ENCODE measurements around the gene MPG. TPM values are rescaled to one million over a fixed set of nuclear protein-coding genes. Genes with fewer than 3 reads are reported as not detected.
"Not testable (repeated sequence)": the region's sequence is repeated elsewhere in the genome, so short reads cannot be mapped to it uniquely, and the experiment has no call there.

The MPG gene
- total RNA-seq (2021; ENCODE audit: unreplicated experiment) (32.6 TPM), Bru-seq, nascent RNA (percentile 45 among the genes with signal in this experiment), BruChase-seq, experiment 1, labeled RNA remaining after a 6-hour chase (percentile 51 among the genes with signal in this experiment), BruChase-seq, experiment 2, labeled RNA remaining after a 2-hour chase (percentile 50 among the genes with signal in this experiment)
- 33.4 and 36.1 TPM in 2 replicates for polyA plus RNA-seq (2012)
- long read RNA-seq, transcript MPG-202 (4 exons, 1,205 nt) = major isoform, 21 of 47 reads
- long read RNA-seq, partial matches to known transcripts = 24 of 47 reads
- long read RNA-seq, other reads (novel, unspliced or antisense) = 2 of 47 reads

GRCh38 chr16:77807-78443 lies at the start of gene MPG:
Gene MPG, plus strand, starts transcription at chr16:78225. Its CDS starts 85 bp downstream, at chr16:78310.
- TF ChIP-seq SRF (IDR thresholded peaks at IDR 0.05; ENCODE audit: low read depth) (no peak), POLR2AphosphoS5 (IDR thresholded peaks at IDR 0.05; ENCODE audit: low read depth, low read length) (peak; percentile 71), MAX (IDR thresholded peaks at IDR 0.05) (peak; percentile 84), EGR1 (IDR thresholded peaks at IDR 0.05; ENCODE audit: low read depth) (peak; percentile 60; the same call in 1 of the 2 replicates), ZFX (IDR thresholded peaks at IDR 0.05) (peak; percentile 49)
- no TSS peak for BruUV-seq (replicated peaks)
- Histone ChIP-seq H3K4me1 (ENCODE audit: control insufficient read depth in 1 of 2, insufficient read depth in 2 of 2, low read length in 2 of 2) (peaks cover 19 to 31% of the 10 kb centered on the region in 2 experiments), H3K27ac (ENCODE audit: low read depth, low read length) (peak within 1 kb of the TSS; percentile 90), H3K27me3 (ENCODE audit: insufficient read depth, low read length) (no peaks in the 10 kb centered on the region), H3K9me2 (ENCODE audit: insufficient read depth) (no peaks in the 10 kb centered on the region), H3K79me2 (ENCODE audit: insufficient read depth, low read length) (0 out of 2 replicates have a peak, but pooled peaks cover 4% of the 10 kb centered on the region), H3K4me2 (ENCODE audit: low read length) (peak within 1 kb of the TSS; percentile 80), H3K36me3 (ENCODE audit: control insufficient read depth in 1 of 2, insufficient read depth in 2 of 2, low read length in 2 of 2) (no peaks in the 10 kb centered on the region), H3K9ac (ENCODE audit: low read length) (peak within 1 kb of the TSS; percentile 71), H2AFZ (ENCODE audit: low read depth, low read length, poor library complexity, severe bottlenecking) (no peak within 1 kb of the TSS), H3K9me3 (ENCODE audit: control insufficient read depth in 1 of 2, insufficient read depth in 1 of 2, low read depth in 1 of 2, low read length in 2 of 2) (no peaks in the 10 kb centered on the region), H4K20me1 (ENCODE audit: insufficient read depth) (no peaks in the 10 kb centered on the region), H3K4me3 (replicated peaks in 1 of 2; ENCODE audit: low read depth in 1 of 2, low read length in 2 of 2) (peak within 1 kb of the TSS; percentile 62 to 68)
- DNase-seq (ENCODE audit: low read depth, low spot score) (no peak), ATAC-seq (peak; percentile 76)
- ChIA-PET CTCF (interaction anchor here (1.0 to 1.4 kb wide), 2 partner anchors 12 to 19 kb away, joined by 3 to 7 read pairs; no protein-coding TSS in a partner anchor), POLR2A (no interaction called here), RAD21 (ENCODE audit: low non-redundant PET in 1 of 2, low total read pairs in 2 of 2, uncharacterized antibody in 2 of 2, unreplicated experiment in 2 of 2) (no interaction called here)
- intact Hi-C loops (cut with micrococcal nuclease) = no loop called here

GRCh38 chr16:30627-31026 lies 47.4 kb upstream of the MPG start:
- H3K4me3 ChIP-seq (replicated peaks in 1 of 2; ENCODE audit: low read depth in 1 of 2, low read length in 2 of 2); ATAC-seq; H3K9me3 ChIP-seq (ENCODE audit: control insufficient read depth in 1 of 2, insufficient read depth in 1 of 2, low read depth in 1 of 2, low read length in 2 of 2); H3K9ac ChIP-seq (ENCODE audit: low read length); H3K9me2 ChIP-seq (ENCODE audit: insufficient read depth); H2AFZ ChIP-seq (ENCODE audit: low read depth, low read length, poor library complexity, severe bottlenecking); RAD21 ChIA-PET (ENCODE audit: low non-redundant PET in 1 of 2, low total read pairs in 2 of 2, uncharacterized antibody in 2 of 2, unreplicated experiment in 2 of 2); H4K20me1 ChIP-seq (ENCODE audit: insufficient read depth); H3K79me2 ChIP-seq (ENCODE audit: insufficient read depth, low read length); H3K36me3 ChIP-seq (ENCODE audit: control insufficient read depth in 1 of 2, insufficient read depth in 2 of 2, low read length in 2 of 2); H3K27ac ChIP-seq (ENCODE audit: low read depth, low read length); POLR2A ChIA-PET; H3K4me2 ChIP-seq (ENCODE audit: low read length); DNase-seq (ENCODE audit: low read depth, low spot score); H3K27me3 ChIP-seq (ENCODE audit: insufficient read depth, low read length); CTCF ChIA-PET; intact Hi-C loops (cut with micrococcal nuclease); BruUV-seq (replicated peaks); H3K4me1 ChIP-seq (ENCODE audit: control insufficient read depth in 1 of 2, insufficient read depth in 2 of 2, low read length in 2 of 2): not testable (repeated sequence)

- CTCF ChIA-PET; BruUV-seq (replicated peaks): not testable (repeated sequence)
Observed at GRCh38 chr16:33154-33876, 44.7 kb upstream of the MPG start.

More at GRCh38 chr16:33154-33876, 44.7 kb upstream of the MPG start:
- H4K20me1 ChIP-seq (ENCODE audit: insufficient read depth); RAD21 ChIA-PET (ENCODE audit: low non-redundant PET in 1 of 2, low total read pairs in 2 of 2, uncharacterized antibody in 2 of 2, unreplicated experiment in 2 of 2); H3K4me1 ChIP-seq (ENCODE audit: control insufficient read depth in 1 of 2, insufficient read depth in 2 of 2, low read length in 2 of 2); H3K27ac ChIP-seq (ENCODE audit: low read depth, low read length); H3K27me3 ChIP-seq (ENCODE audit: insufficient read depth, low read length); DNase-seq (ENCODE audit: low read depth, low spot score); H3K4me3 ChIP-seq (replicated peaks in 1 of 2; ENCODE audit: low read depth in 1 of 2, low read length in 2 of 2); H3K9me3 ChIP-seq (ENCODE audit: control insufficient read depth in 1 of 2, insufficient read depth in 1 of 2, low read depth in 1 of 2, low read length in 2 of 2); H2AFZ ChIP-seq (ENCODE audit: low read depth, low read length, poor library complexity, severe bottlenecking); H3K79me2 ChIP-seq (ENCODE audit: insufficient read depth, low read length); H3K36me3 ChIP-seq (ENCODE audit: control insufficient read depth in 1 of 2, insufficient read depth in 2 of 2, low read length in 2 of 2); POLR2A ChIA-PET; H3K4me2 ChIP-seq (ENCODE audit: low read length); H3K9ac ChIP-seq (ENCODE audit: low read length); intact Hi-C loops (cut with micrococcal nuclease); H3K9me2 ChIP-seq (ENCODE audit: insufficient read depth); ATAC-seq: not testable (repeated sequence)
